CD4-positive, alpha-beta T cell treated with Interleukin-6 for 4 hours (primary cell): ENCODE results near the gene HSD3B7.
A peak's percentile ranks its signal among the peaks of the same experiment; 100 is the strongest.
"Not testable (repeated sequence)": the region's sequence is repeated elsewhere in the genome, so short reads cannot be mapped to it uniquely, and the experiment has no call there.

Experiments used
- DNase-seq: peaks from one replicate; pipeline ENCODE4 v3.0.0-alpha.2; 2020; ENCODE audit warnings: mixed read lengths

Gene HSD3B7

GRCh38 chr16:31002250-31002700 is 17.3 kb downstream of the HSD3B7 start:
- no peak for DNase-seq

- DNase-seq = no peak
Observed at GRCh38 chr16:31002862-31003341, 17.9 kb downstream of the HSD3B7 start.

- DNase-seq = no peak
Observed at GRCh38 chr16:31003744-31004143, 18.7 kb downstream of the HSD3B7 start.

GRCh38 chr16:31004658-31005057 is 19.7 kb downstream of the HSD3B7 start:
- no peak for DNase-seq

GRCh38 chr16:31005350-31006085 is 20.5 kb downstream of the HSD3B7 start:
- DNase-seq = no peak

GRCh38 chr16:31006086-31006385 is 21.0 kb downstream of the HSD3B7 start:
- DNase-seq = no peak

- no peak for DNase-seq
Observed at GRCh38 chr16:31006589-31006988, 21.6 kb downstream of the HSD3B7 start.

GRCh38 chr16:31007684-31008083 is 22.7 kb downstream of the HSD3B7 start:
- no peak for DNase-seq

- no peak for DNase-seq
Observed at GRCh38 chr16:31008149-31008548, 23.1 kb downstream of the HSD3B7 start.

- no peak for DNase-seq
Observed at GRCh38 chr16:31008551-31008950, 23.5 kb downstream of the HSD3B7 start.

GRCh38 chr16:31009120-31009519 is 24.1 kb downstream of the HSD3B7 start:
- no peak for DNase-seq

GRCh38 chr16:31009894-31010584 is 25.0 kb downstream of the HSD3B7 start:
- peak; percentile 19 for DNase-seq

- peak; percentile 81 for DNase-seq
Observed at GRCh38 chr16:31010585-31011325, 25.7 kb downstream of the HSD3B7 start, which contains the start of gene STX1B. Gene STX1B, minus strand, starts transcription at chr16:31010638. Its CDS starts 242 bp downstream, at chr16:31010396.

- DNase-seq = not testable (repeated sequence)
Observed at GRCh38 chr16:31011815-31012214, 26.8 kb downstream of the HSD3B7 start.

- DNase-seq = not testable (repeated sequence)
Observed at GRCh38 chr16:31013292-31013691, 28.3 kb downstream of the HSD3B7 start.

- DNase-seq = no peak
Observed at GRCh38 chr16:31016018-31016417, 31.0 kb downstream of the HSD3B7 start.

- DNase-seq = not testable (repeated sequence)
Observed at GRCh38 chr16:31017756-31018155, 32.7 kb downstream of the HSD3B7 start.

GRCh38 chr16:31020536-31020935 is 35.5 kb downstream of the HSD3B7 start:
- no peak for DNase-seq

- DNase-seq = no peak
Observed at GRCh38 chr16:31022544-31023251, 37.7 kb downstream of the HSD3B7 start.

GRCh38 chr16:31023252-31023602 is 38.2 kb downstream of the HSD3B7 start:
- DNase-seq = no peak

- no peak for DNase-seq
Observed at GRCh38 chr16:31023627-31024226, 38.7 kb downstream of the HSD3B7 start.

GRCh38 chr16:31025339-31025738 is 40.3 kb downstream of the HSD3B7 start:
- DNase-seq = no peak

GRCh38 chr16:31029272-31029671 is 44.3 kb downstream of the HSD3B7 start:
- DNase-seq = no peak
